ENCODE results near the gene GSG1.

Gene GSG1

GRCh38 chr12:13103391-13104033 is at the start of gene GSG1:
TSS of gene GSG1 (minus strand) at chr12:13103667. CDS start at chr12:13103512, 155 bp downstream.
- DNase-seq, result peak; percentile 71

- DNase-seq, result no peak
Observed at GRCh38 chr12:13153180-13153579, 49.7 kb upstream of the GSG1 start.

GRCh38 chr12:13152756-13153155 is 49.3 kb upstream of the GSG1 start:
- DNase-seq, result no peak

- no peak for DNase-seq
Observed at GRCh38 chr12:13152281-13152680, 48.8 kb upstream of the GSG1 start.

GRCh38 chr12:13149411-13149810 is 45.9 kb upstream of the GSG1 start:
- DNase-seq, result no peak

GRCh38 chr12:13148485-13148847 is 45.0 kb upstream of the GSG1 start:
- DNase-seq, result no peak

- no peak for DNase-seq
Observed at GRCh38 chr12:13147688-13148484, 44.4 kb upstream of the GSG1 start.

- DNase-seq, result no peak
Observed at GRCh38 chr12:13146336-13146938, 43.0 kb upstream of the GSG1 start.

GRCh38 chr12:13144266-13144828 is 40.9 kb upstream of the GSG1 start:
- DNase-seq, result no peak

- DNase-seq, result no peak
Observed at GRCh38 chr12:13142747-13143146, 39.3 kb upstream of the GSG1 start.

- DNase-seq, result no peak
Observed at GRCh38 chr12:13141686-13142085, 38.2 kb upstream of the GSG1 start.

- DNase-seq, result no peak
Observed at GRCh38 chr12:13135371-13136178, 32.1 kb upstream of the GSG1 start.

- DNase-seq, result no peak
Observed at GRCh38 chr12:13133886-13134285, 30.4 kb upstream of the GSG1 start.

- DNase-seq, result no peak
Observed at GRCh38 chr12:13130981-13131380, 27.5 kb upstream of the GSG1 start.

- no peak for DNase-seq
Observed at GRCh38 chr12:13128291-13128965, 25.0 kb upstream of the GSG1 start.

- no peak for DNase-seq
Observed at GRCh38 chr12:13127444-13127843, 24.0 kb upstream of the GSG1 start.

- DNase-seq, result no peak
Observed at GRCh38 chr12:13126494-13126893, 23.0 kb upstream of the GSG1 start.

GRCh38 chr12:13125996-13126395 is 22.5 kb upstream of the GSG1 start:
- DNase-seq, result no peak

- no peak for DNase-seq
Observed at GRCh38 chr12:13124656-13125505, 21.4 kb upstream of the GSG1 start.

GRCh38 chr12:13121568-13121967 is 18.1 kb upstream of the GSG1 start:
- no peak for DNase-seq

- no peak for DNase-seq
Observed at GRCh38 chr12:13120413-13120812, 16.9 kb upstream of the GSG1 start.
